Immature natural killer cell (primary cell): ENCODE measurements around the gene KIAA1755. TPM values are rescaled to one million over a fixed set of nuclear protein-coding genes. Genes with fewer than 3 reads are reported as not detected.

Experiments
- DNase-seq, 3 donors: peaks; one replicate each; pipeline ENCODE4 v3.0.0; 2022; ENCODE audit warnings: mixed read lengths in 1 of 3
- H3K27ac Mint-ChIP-seq, 6 donors: one replicate each; pipeline ENCODE4 v1.8.0; 2020; ENCODE audit warnings: mixed read lengths in 6 of 6, mild to moderate bottlenecking in 5 of 6, inconsistent platforms in 4 of 6, moderate library complexity in 3 of 6
- H3K27me3 Mint-ChIP-seq, 3 donors: one replicate each; pipeline ENCODE4 v1.8.0; 2020 to 2021; ENCODE audit warnings: low read depth in 3 of 3, mild to moderate bottlenecking in 3 of 3, mixed read lengths in 3 of 3, moderate library complexity in 3 of 3, inconsistent platforms in 1 of 3
- H3K36me3 Mint-ChIP-seq, 3 donors: one replicate each; pipeline ENCODE4 v1.8.0; 2020; ENCODE audit warnings: mixed read lengths in 3 of 3, inconsistent platforms in 2 of 3, mild to moderate bottlenecking in 2 of 3
- H3K4me1 Mint-ChIP-seq, 2 donors: one replicate each; pipeline ENCODE4 v1.8.0; 2020; ENCODE audit warnings: inconsistent platforms in 2 of 2, mild to moderate bottlenecking in 2 of 2, mixed read lengths in 2 of 2, moderate library complexity in 1 of 2
- H3K4me3 Mint-ChIP-seq, 5 donors: one replicate each; pipeline ENCODE4 v1.8.0; 2020; ENCODE audit warnings: mild to moderate bottlenecking in 5 of 5, mixed read lengths in 5 of 5, inconsistent platforms in 3 of 5, moderate library complexity in 3 of 5
- H3K9me3 Mint-ChIP-seq, 6 donors: one replicate each; pipeline ENCODE4 v1.8.0; 2020; ENCODE audit warnings: mild to moderate bottlenecking in 6 of 6, mixed read lengths in 6 of 6, inconsistent platforms in 4 of 6, moderate library complexity in 3 of 6
- polyA plus RNA-seq, 3 donors: library from polyadenylated mRNA; unstranded; fragments of 300-500 nt; fragmentation: Illumina TruSeq; gene quantifications; one replicate each; pipeline ENCODE4 v1.2.3, GENCODE V29; 2021

KIAA1755 gene
- polyA plus RNA-seq, 3 donors from 2014 or later, result not detected

GRCh38 chr20:38229376-38230252 lies 30.9 kb downstream of the KIAA1755 start:
- DNase-seq, result no peak
- H3K27me3 Mint-ChIP-seq, result peaks cover 0 to 3% (median 2%) of the 10 kb centered on the region in 3 donors
- H3K27ac Mint-ChIP-seq, result no peak overlapping the region
- H3K36me3 Mint-ChIP-seq, result no peaks in the 10 kb centered on the region
- H3K4me1 Mint-ChIP-seq, result peaks cover 1 to 3% of the 10 kb centered on the region in 2 donors
- H3K4me3 Mint-ChIP-seq, result no peak overlapping the region
- no peaks in the 10 kb centered on the region for H3K9me3 Mint-ChIP-seq

DNA sequence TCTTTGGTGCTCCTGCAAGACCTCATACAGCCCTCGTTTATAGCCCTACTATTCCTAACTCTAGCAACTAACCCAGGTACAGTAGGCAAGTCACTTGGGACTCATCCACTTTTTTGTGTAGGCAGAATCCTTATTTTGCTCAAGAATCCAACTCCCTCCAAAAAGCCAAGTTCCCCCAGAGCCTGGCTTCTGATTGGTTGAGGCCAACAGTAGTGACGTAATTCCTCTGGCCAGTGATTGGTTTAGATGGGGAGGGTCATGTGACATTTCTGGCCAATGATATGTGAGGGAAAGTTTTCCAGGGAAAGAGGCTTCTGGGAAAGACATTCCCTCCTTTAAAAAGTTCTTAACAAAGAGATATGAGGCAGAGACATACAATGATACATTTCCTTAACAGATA lies 32.1 kb downstream of the KIAA1755 start:
- H3K4me1 Mint-ChIP-seq, result peaks cover 4 to 9% of the 10 kb centered on the region in 2 donors
- DNase-seq, result no peak
- no peak overlapping the region for H3K27ac Mint-ChIP-seq
- no peak overlapping the region for H3K4me3 Mint-ChIP-seq
- H3K36me3 Mint-ChIP-seq, result no peaks in the 10 kb centered on the region
- peaks cover 0 to 3% (median under 1%) of the 10 kb centered on the region in 3 donors for H3K27me3 Mint-ChIP-seq
- H3K9me3 Mint-ChIP-seq, result no peaks in the 10 kb centered on the region

- Mint-ChIP-seq H3K27ac (no peak overlapping the region), H3K4me3 (no peak overlapping the region), H3K36me3 (no peaks in the 10 kb centered on the region), H3K4me1 (peaks cover 4 to 9% of the 10 kb centered on the region in 2 donors), H3K9me3 (peaks cover 0 to 2% (median 0%) of the 10 kb centered on the region in 6 donors), H3K27me3 (peaks cover 0 to 3% (median 0%) of the 10 kb centered on the region in 3 donors)
- DNase-seq, result no peak
Observed at GRCh38 chr20:38227420-38228360, 32.8 kb downstream of the KIAA1755 start.

- Mint-ChIP-seq H3K4me1 (peaks cover 4 to 9% of the 10 kb centered on the region in 2 donors), H3K27me3 (peaks cover 0 to 3% (median 0%) of the 10 kb centered on the region in 3 donors), H3K9me3 (peaks cover 0 to 2% (median 0%) of the 10 kb centered on the region in 6 donors), H3K36me3 (no peaks in the 10 kb centered on the region), H3K27ac (no peak overlapping the region), H3K4me3 (no peak overlapping the region)
- DNase-seq, result no peak
Observed at GRCh38 chr20:38226553-38226952, 34.0 kb downstream of the KIAA1755 start.

DNA sequence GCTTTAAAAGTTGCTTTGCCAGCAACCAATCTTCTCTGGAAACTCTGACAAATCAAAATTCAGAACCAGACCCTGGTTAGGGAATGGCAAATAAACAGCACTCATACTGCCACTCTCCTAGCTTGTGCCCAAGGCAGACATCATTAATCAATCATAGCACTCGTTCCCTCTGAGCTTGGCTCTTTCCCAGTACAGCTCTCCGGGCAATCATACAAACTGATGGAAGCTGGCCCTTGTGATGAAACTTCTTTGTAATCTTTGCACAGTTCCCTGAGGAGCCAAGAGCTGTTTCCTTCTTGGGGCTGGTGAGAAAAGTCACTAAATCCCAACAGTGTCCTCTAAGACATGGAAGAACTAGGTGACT lies 34.7 kb downstream of the KIAA1755 start:
- Mint-ChIP-seq H3K27ac (no peak overlapping the region), H3K9me3 (peaks cover 0 to 2% (median 0%) of the 10 kb centered on the region in 6 donors), H3K27me3 (peaks cover 0 to 3% (median 0%) of the 10 kb centered on the region in 3 donors), H3K4me3 (no peak overlapping the region), H3K36me3 (no peaks in the 10 kb centered on the region), H3K4me1 (peaks cover 4 to 9% of the 10 kb centered on the region in 2 donors)
- DNase-seq, result no peak

DNA sequence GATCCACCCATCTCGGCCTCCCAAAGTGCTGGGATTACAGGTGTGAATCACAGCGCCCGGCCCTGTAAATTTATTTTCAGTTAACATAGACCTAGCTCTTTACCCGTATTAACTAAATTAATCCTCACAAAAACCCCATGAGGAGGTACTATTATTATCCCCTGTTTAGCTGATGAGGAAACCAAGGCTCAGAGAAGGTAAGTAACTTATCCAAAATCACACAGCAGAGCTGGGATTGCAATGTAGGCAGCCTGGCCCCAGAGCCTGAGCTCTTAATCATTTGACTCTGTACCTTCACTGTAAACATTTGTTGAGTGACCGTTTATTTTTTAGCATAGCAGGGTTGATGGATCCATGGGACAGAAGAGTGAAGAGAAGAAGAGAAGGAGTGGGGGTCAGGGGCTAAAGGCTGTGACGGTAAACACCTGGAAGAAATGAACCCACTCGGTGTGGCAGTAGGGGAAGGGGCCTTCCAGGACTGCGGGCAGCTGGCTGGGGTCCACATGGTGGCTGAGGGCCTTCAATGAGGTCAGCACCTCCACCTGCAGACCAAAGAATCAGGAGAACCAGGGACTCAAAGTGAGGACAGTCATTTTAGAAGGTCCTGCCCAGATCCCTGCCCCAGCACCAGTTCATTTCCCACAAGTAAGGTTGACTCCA lies 35.2 kb downstream of the KIAA1755 start:
- Mint-ChIP-seq H3K9me3 (peaks cover 0 to 2% (median 0%) of the 10 kb centered on the region in 6 donors), H3K4me3 (no peak overlapping the region), H3K4me1 (peaks cover 4 to 9% of the 10 kb centered on the region in 2 donors), H3K27me3 (peaks cover 0 to 3% (median 0%) of the 10 kb centered on the region in 3 donors), H3K27ac (no peak overlapping the region), H3K36me3 (no peaks in the 10 kb centered on the region)
- no peak for DNase-seq

DNA sequence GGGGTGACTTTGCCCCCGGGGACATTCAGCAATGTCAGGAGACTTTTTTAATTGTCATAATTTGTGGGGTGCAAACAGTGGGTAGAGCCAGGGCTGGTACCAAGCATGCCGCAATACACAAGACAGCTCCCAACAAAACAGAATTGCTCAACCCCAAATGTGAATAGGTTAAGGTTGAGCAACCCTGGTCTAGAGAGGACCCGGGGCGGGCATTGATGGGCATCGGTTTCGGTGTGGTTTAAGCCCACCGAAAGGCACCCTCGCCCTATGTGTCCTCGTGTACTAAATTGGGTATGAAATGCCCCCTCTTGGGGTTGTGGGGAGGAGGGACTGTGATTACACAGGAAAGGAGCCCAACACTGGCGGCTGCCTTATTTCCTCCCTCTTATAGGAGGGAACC lies 36.0 kb downstream of the KIAA1755 start:
- H3K9me3 Mint-ChIP-seq, result peaks cover 0 to 2% (median 0%) of the 10 kb centered on the region in 6 donors
- peaks cover 0 to 3% (median 0%) of the 10 kb centered on the region in 3 donors for H3K27me3 Mint-ChIP-seq
- H3K27ac Mint-ChIP-seq, result no peak overlapping the region
- peaks cover 4 to 9% of the 10 kb centered on the region in 2 donors for H3K4me1 Mint-ChIP-seq
- no peak for DNase-seq
- no peaks in the 10 kb centered on the region for H3K36me3 Mint-ChIP-seq
- no peak overlapping the region for H3K4me3 Mint-ChIP-seq

- Mint-ChIP-seq H3K27me3 (peaks cover 0 to 3% (median 0%) of the 10 kb centered on the region in 3 donors), H3K9me3 (peaks cover 0 to 2% (median 0%) of the 10 kb centered on the region in 6 donors), H3K27ac (no peak overlapping the region), H3K4me3 (no peak overlapping the region), H3K4me1 (peaks cover 4 to 9% of the 10 kb centered on the region in 2 donors), H3K36me3 (no peaks in the 10 kb centered on the region)
- DNase-seq, result no peak
Observed at GRCh38 chr20:38223743-38224100, 36.8 kb downstream of the KIAA1755 start.

- H3K27me3 Mint-ChIP-seq, result peaks cover 0 to 3% (median 0%) of the 10 kb centered on the region in 3 donors
- peaks cover 0 to 2% (median 0%) of the 10 kb centered on the region in 6 donors for H3K9me3 Mint-ChIP-seq
- DNase-seq, result no peak
- H3K27ac Mint-ChIP-seq, result no peak overlapping the region
- H3K4me1 Mint-ChIP-seq, result peaks cover 4 to 9% of the 10 kb centered on the region in 2 donors
- no peak overlapping the region for H3K4me3 Mint-ChIP-seq
- H3K36me3 Mint-ChIP-seq, result no peaks in the 10 kb centered on the region
Observed at GRCh38 chr20:38222923-38223742, 37.4 kb downstream of the KIAA1755 start.

GRCh38 chr20:38222231-38222922 lies 38.2 kb downstream of the KIAA1755 start:
- no peak overlapping the region for H3K27ac Mint-ChIP-seq

GRCh38 chr20:38221119-38221589 lies 39.4 kb downstream of the KIAA1755 start:
- Mint-ChIP-seq H3K4me3 (no peak overlapping the region), H3K36me3 (no peaks in the 10 kb centered on the region), H3K4me1 (peaks cover 2 to 9% of the 10 kb centered on the region in 2 donors), H3K9me3 (peaks cover 0 to 2% (median 0%) of the 10 kb centered on the region in 6 donors), H3K27me3 (peaks cover 0 to 3% (median 0%) of the 10 kb centered on the region in 3 donors), H3K27ac (no peak overlapping the region)
- DNase-seq, result peak; percentile 40 to 53 (median 46)

More at GRCh38 chr20:38222231-38222922, 38.2 kb downstream of the KIAA1755 start:
- peaks cover 4 to 9% of the 10 kb centered on the region in 2 donors for H3K4me1 Mint-ChIP-seq
- peak; percentile 28 to 36 (median 28) for DNase-seq
- H3K4me3 Mint-ChIP-seq, result no peak overlapping the region
- peaks cover 0 to 2% (median 0%) of the 10 kb centered on the region in 6 donors for H3K9me3 Mint-ChIP-seq
- no peaks in the 10 kb centered on the region for H3K36me3 Mint-ChIP-seq
- H3K27me3 Mint-ChIP-seq, result peaks cover 0 to 3% (median 0%) of the 10 kb centered on the region in 3 donors

GRCh38 chr20:38220587-38221118 lies 39.9 kb downstream of the KIAA1755 start:
- H3K36me3 Mint-ChIP-seq, result no peaks in the 10 kb centered on the region
- DNase-seq, result no peak
- H3K9me3 Mint-ChIP-seq, result peaks cover 0 to 2% (median 0%) of the 10 kb centered on the region in 6 donors
- H3K27me3 Mint-ChIP-seq, result peaks cover 0 to 3% (median 0%) of the 10 kb centered on the region in 3 donors
- peaks cover 2 to 9% of the 10 kb centered on the region in 2 donors for H3K4me1 Mint-ChIP-seq
- no peak overlapping the region for H3K4me3 Mint-ChIP-seq
- H3K27ac Mint-ChIP-seq, result no peak overlapping the region
